WERI-Rb-1 (cell line): ENCODE results near the gene THTPA.

Experiments
- DNase-seq: peaks from one replicate; pipeline ENCODE4 v3.0.0-alpha.2; 2020
- H3K27ac ChIP-seq: fragments of 250-450 bp; sonication (Bioruptor Pico); 2 replicates; pipeline ENCODE4 v1.5.1; 2020; ENCODE audit warnings: mild to moderate bottlenecking, moderate library complexity
- H3K27me3 ChIP-seq: fragments of 250-450 bp; sonication (Bioruptor Pico); 2 replicates; pipeline ENCODE4 v1.5.1; 2021; ENCODE audit warnings: mild to moderate bottlenecking, low read depth, moderate library complexity; ENCODE audit not compliant: insufficient read depth, severe bottlenecking
- H3K36me3 ChIP-seq: fragments of 250-450 bp; sonication (Bioruptor Pico); 2 replicates; pipeline ENCODE4 v1.5.1; 2020; ENCODE audit warnings: mild to moderate bottlenecking, moderate library complexity
- H3K4me3 ChIP-seq: 2 replicates; pipeline ENCODE4 v1.5.1; 2011; ENCODE audit warnings: low read depth, mild to moderate bottlenecking, control low read depth, low read length
- H3K9me3 ChIP-seq: fragments of 250-450 bp; sonication (Bioruptor Pico); 2 replicates; pipeline ENCODE4 v1.5.1; 2021; ENCODE audit warnings: mild to moderate bottlenecking, moderate library complexity; ENCODE audit not compliant: severe bottlenecking
- TF ChIP-seq, protein P1 (sequence below): IDR thresholded peaks from 2 replicates; pipeline ENCODE4 v1.5.1; 2011; ENCODE audit warnings: low read depth, mild to moderate bottlenecking, control low read depth, inconsistent platforms, low read length

The THTPA gene

DNA sequence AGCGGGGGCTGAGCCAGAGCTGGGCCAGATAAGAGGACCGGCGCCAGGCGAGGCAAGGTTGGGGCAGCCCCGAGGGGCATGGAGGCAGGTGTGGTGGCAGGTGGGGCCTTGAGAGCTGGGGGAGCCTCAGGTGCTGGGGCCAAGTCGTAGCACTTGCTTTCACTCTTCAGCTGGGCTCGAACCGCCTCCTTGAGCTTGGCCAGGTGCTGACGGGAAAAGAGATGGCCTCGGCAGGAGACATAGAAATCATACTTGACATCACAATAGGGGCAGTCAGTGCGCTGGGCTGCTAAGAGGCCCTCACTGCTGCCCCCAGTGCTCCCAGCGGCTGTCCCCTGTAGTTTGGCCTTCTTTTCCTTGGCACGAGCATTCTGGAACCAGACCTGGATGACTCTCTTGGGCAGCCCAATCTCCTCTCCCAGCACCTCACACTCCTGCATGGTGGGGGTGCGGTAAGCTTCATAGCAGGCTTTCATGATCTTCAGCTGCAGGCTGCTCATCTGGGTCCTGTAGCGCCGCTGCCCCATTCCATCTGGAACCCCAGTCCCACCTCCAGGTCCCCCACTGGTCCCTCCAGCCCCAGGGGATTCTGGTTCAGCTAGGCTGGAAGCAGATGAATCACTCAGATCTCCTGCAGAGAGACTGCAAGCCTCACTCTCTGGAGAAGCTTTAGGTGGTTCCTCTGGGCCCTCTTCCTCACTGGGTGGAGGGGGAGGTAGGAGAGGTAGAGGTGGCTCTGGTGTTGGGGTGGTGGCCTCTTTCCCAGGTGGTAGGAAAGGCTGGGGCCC lies 32.6 kb upstream of the THTPA start:
- H3K4me3 ChIP-seq: no peak overlapping the region
- H3K27me3 ChIP-seq: no peaks in the 10 kb centered on the region
- H3K9me3 ChIP-seq: no peaks in the 10 kb centered on the region
- H3K36me3 ChIP-seq: peaks cover 6% of the 10 kb centered on the region
- no peak overlapping the region for H3K27ac ChIP-seq
- DNase-seq: no peak
- TF ChIP-seq, protein P1, sequence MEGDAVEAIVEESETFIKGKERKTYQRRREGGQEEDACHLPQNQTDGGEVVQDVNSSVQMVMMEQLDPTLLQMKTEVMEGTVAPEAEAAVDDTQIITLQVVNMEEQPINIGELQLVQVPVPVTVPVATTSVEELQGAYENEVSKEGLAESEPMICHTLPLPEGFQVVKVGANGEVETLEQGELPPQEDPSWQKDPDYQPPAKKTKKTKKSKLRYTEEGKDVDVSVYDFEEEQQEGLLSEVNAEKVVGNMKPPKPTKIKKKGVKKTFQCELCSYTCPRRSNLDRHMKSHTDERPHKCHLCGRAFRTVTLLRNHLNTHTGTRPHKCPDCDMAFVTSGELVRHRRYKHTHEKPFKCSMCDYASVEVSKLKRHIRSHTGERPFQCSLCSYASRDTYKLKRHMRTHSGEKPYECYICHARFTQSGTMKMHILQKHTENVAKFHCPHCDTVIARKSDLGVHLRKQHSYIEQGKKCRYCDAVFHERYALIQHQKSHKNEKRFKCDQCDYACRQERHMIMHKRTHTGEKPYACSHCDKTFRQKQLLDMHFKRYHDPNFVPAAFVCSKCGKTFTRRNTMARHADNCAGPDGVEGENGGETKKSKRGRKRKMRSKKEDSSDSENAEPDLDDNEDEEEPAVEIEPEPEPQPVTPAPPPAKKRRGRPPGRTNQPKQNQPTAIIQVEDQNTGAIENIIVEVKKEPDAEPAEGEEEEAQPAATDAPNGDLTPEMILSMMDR: no peak

DNA sequence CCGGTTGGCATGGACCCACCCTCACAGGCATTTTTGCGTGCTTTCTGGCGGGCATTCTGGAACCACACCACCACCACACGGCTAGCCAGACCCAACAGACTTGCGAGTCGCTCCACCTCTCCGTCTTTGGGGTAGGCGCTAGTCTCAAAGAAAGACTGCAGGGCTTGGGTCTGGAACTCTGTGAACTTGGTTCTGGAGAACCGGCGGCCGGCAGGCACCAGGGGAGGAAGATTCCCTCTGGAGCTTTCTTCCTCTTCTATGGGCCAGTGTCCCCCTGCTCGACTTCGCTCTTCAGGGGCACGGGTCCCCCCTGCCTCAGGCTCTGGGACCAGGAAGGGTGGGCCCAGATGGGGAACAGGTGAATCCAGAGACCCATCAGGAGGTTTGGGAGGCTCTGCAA lies 31.1 kb upstream of the THTPA start:
- Histone ChIP-seq H3K9me3 (no peaks in the 10 kb centered on the region), H3K4me3 (no peak overlapping the region), H3K27me3 (no peaks in the 10 kb centered on the region), H3K36me3 (peaks cover 6% of the 10 kb centered on the region), H3K27ac (no peak overlapping the region)
- TF ChIP-seq, protein P1: no peak
- DNase-seq: no peak

DNA sequence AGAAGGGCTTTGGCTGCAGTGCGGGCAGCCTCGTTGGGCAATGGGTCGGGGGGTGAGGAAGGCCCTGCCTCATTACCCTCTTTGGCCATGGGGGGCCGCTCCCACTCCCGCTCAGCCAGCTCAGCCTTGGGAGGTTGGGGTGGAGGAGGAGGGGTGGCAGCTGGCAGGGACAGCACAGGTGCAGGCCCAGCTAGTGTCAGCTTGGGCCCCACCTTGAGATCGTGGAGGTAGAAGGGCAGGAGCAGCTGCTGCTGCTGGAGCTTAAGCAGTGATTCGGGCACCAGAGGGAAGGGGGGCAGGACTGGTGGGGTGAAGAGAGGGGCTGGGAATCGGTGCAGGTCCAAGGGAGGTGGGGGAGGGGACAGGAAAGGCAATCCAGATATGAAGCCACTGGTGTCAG lies 30.5 kb upstream of the THTPA start:
- TF ChIP-seq, protein P1: peak; percentile 40
- no peak overlapping the region for H3K4me3 ChIP-seq
- peaks cover 6% of the 10 kb centered on the region for H3K36me3 ChIP-seq
- H3K27me3 ChIP-seq: no peaks in the 10 kb centered on the region
- no peaks in the 10 kb centered on the region for H3K9me3 ChIP-seq
- H3K27ac ChIP-seq: peak overlapping the region; percentile 22; the same call in 1 of the 2 replicates
- peak; percentile 59 for DNase-seq

DNA sequence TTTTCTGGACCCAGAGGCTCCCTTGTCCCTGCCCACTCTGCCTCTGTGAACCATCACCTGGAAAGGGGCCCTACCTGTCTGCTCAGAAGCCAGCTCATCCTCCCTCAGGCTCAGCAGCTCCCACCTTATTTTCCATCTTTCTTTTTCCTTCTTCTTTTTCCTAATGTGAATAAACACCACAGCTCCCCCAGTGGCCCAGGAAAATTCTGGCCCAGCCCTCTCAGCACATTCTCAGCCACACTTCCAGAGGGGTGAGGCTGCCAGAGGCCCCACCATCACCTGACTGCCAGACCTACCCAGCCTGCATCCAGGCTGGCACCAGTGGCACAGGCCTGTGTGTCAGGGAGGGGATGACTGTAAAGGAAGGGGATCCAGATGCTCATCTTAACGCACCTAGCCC lies 27.5 kb upstream of the THTPA start:
- H3K9me3 ChIP-seq: no peaks in the 10 kb centered on the region
- H3K27ac ChIP-seq: peak overlapping the region; percentile 20; the same call in 1 of the 2 replicates
- no peaks in the 10 kb centered on the region for H3K27me3 ChIP-seq
- peak; percentile 27 for DNase-seq
- peaks cover 6% of the 10 kb centered on the region for H3K36me3 ChIP-seq
- no peak overlapping the region for H3K4me3 ChIP-seq
- TF ChIP-seq, protein P1: peak; percentile 41

DNA sequence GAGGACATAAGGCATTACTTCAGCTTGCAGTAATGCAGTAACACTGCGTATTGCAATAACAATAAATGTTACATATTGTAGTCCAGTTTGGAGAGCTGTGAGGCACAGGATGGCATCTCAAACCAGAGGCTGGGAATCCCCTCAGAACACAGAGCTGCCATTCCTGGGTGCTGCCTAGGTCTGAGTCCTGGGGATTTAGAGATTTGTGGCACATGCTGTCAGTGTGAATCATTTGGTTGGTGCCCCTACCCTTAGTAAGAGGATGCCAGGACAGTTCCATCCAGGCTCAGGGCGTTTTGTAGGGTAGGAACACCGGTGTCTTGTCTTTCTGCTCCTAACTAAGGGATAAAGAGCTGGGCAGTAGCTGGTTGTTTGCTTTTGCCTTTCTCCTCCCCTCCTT lies 27.1 kb upstream of the THTPA start:
- DNase-seq: no peak
- no peak overlapping the region for H3K4me3 ChIP-seq

More for the DNA sequence above, 27.1 kb upstream of the THTPA start:
- H3K27me3 ChIP-seq: no peaks in the 10 kb centered on the region
- H3K36me3 ChIP-seq: peaks cover 6% of the 10 kb centered on the region
- no peak overlapping the region for H3K27ac ChIP-seq
- TF ChIP-seq, protein P1: no peak
- no peaks in the 10 kb centered on the region for H3K9me3 ChIP-seq
